Spleen (tissue), 11 donors: ENCODE data around the gene AFF1. TPM values are rescaled to one million over a fixed set of nuclear protein-coding genes. Genes with fewer than 3 reads are reported as not detected.
A peak's percentile ranks its signal among the peaks of the same experiment; 100 is the strongest.

ENCODE experiments used
- DNase-seq: peaks from one replicate; pipeline ENCODE4 v3.0.0-alpha.2; 2020
- H3K27ac ChIP-seq, 8 donors: fragments of 200-600 bp; sonication (generic) in 7 of 8; 1 replicate in 4 of 8; 2 replicates in 4 of 8; pipeline versions ENCODE4 v1.5.0 to v1.8.0; 2016 to 2021; ENCODE audit warnings: inconsistent platforms in 4 of 8, mild to moderate bottlenecking in 4 of 8, moderate library complexity in 1 of 8
- H3K27me3 ChIP-seq, 7 donors: fragments of 200-600 bp; sonication (generic) in 6 of 7; replicated peaks in 1 of 7; 1 replicate in 4 of 7; 2 replicates in 3 of 7; pipeline versions ENCODE4 v1.5.0 to v1.8.0; 2016 to 2021; ENCODE audit warnings: inconsistent platforms in 3 of 7, mild to moderate bottlenecking in 1 of 7
- H3K36me3 ChIP-seq, 6 donors: fragments of 200-600 bp; sonication (generic) in 5 of 6; 1 replicate in 4 of 6; 2 replicates in 2 of 6; pipeline versions ENCODE4 v1.5.0 to v1.8.0; 2016 to 2021; ENCODE audit warnings: inconsistent platforms in 2 of 6
- H3K4me1 ChIP-seq, 6 donors: fragments of 200-600 bp; sonication (generic) in 5 of 6; 1 replicate in 3 of 6; 2 replicates in 3 of 6; pipeline versions ENCODE4 v1.5.0 to v1.8.0; 2016 to 2021; ENCODE audit warnings: inconsistent platforms in 3 of 6
- H3K4me3 ChIP-seq, 8 donors: fragments of 200-600 bp; sonication (generic) in 7 of 8; 1 replicate in 4 of 8; 2 replicates in 4 of 8; pipeline versions ENCODE4 v1.5.0 to v1.8.0; 2016 to 2021; ENCODE audit warnings: inconsistent platforms in 4 of 8, mild to moderate bottlenecking in 4 of 8, moderate library complexity in 2 of 8
- H3K9me3 ChIP-seq, 8 donors: fragments of 200-600 bp; sonication (generic) in 7 of 8; 1 replicate in 4 of 8; 2 replicates in 4 of 8; pipeline versions ENCODE4 v1.5.0 to v1.8.0; 2016 to 2021; ENCODE audit warnings: inconsistent platforms in 4 of 8
- CTCF ChIP-seq, 11 experiments: fragments of 200-600 bp in 7 of 11; fragments of 450-650 bp in 4 of 11; sonication (generic) in 4 of 11; IDR thresholded peaks in 8 of 11; conservative IDR thresholded peaks in 3 of 11; 1 replicate in 7 of 11; 2 replicates in 4 of 11; pipeline versions ENCODE4 v1.4.0 to v1.8.0; 2016 to 2021; ENCODE audit warnings: antibody characterized with exemption in 11 of 11, inconsistent platforms in 4 of 11, mild to moderate bottlenecking in 1 of 11
- POLR2A ChIP-seq, 3 donors: fragments of 450-650 bp; IDR thresholded peaks; one replicate each; pipeline ENCODE4 v1.5.1; 2017; ENCODE audit warnings: antibody characterized with exemption in 3 of 3, mild to moderate bottlenecking in 1 of 3
- POLR2AphosphoS5 ChIP-seq, 3 donors: sonication (generic); formaldehyde crosslinking; IDR thresholded peaks; one replicate each; pipeline ENCODE4 v1.5.1; 2017; ENCODE audit warnings: antibody characterized with exemption in 3 of 3
- WGBS, 5 donors: extraction: QIAGEN DNeasy Blood & Tissue Kit in 3 of 5; methylation state at CpG; one replicate each; pipeline versions ENCODE4 v1.1.5 to v1.1.7; 2013 to 2018; 5-methylcytosine and 5-hydroxymethylcytosine counted together
- intact Hi-C: fragments of 100-400 bp; cut with DNase I; formaldehyde crosslinking; loops from one replicate; pipeline ENCODE4 v1.15.0; 2023; ENCODE audit warnings: low total_unique reads
- polyA plus RNA-seq, 3 donors: library from polyadenylated mRNA; stranded (reverse); fragments of 200-250 nt; gene quantifications; one replicate each; pipeline ENCODE4 v1.2.1, GENCODE V29; 2013
- total RNA-seq, 7 donors: library from RNA; depleted of rRNA in 3 of 7; stranded (reverse); fragments of >200 nt in 3 of 7; fragmentation: NEBNext Ultra II Directional in 4 of 7; extraction: Animal tissue kit (Norgen Biotek cat#: 25700) in 4 of 7; gene quantifications; one replicate each; pipeline versions ENCODE4 v1.1.0 to v1.2.1, GENCODE V29; 2016 to 2021
- donor health status: healthy with polysubstance abuse.
- donor health status: DM: no; HTN: no; CAD: no; lungs with moderate emphysema.
- donor health status: DM: no; HTN: no; CAD: no.
- donor health status: Bipolar disorder and iron deficiency.
- donor health status: healthy.
- donor health status: DM: no; HTN: no; CAD: no.
- donor health status: DM: yes; HTN: yes; CAD: no.

AFF1 gene
- total and polyA plus RNA-seq, 10 donors = 4.4 to 119 (median 80.8) TPM

- H3K9me3 ChIP-seq = no peaks in the 10 kb centered on the region
- WGBS, 5 donors = 29 to 39% (median 33%) methylated on average over 6 of the region's 6 CpGs
- peaks cover 0 to 38% (median 11%) of the 10 kb centered on the region in 6 donors for H3K36me3 ChIP-seq
- peak overlapping the region; percentile 17 to 85 (median 80) for H3K27ac ChIP-seq
- intact Hi-C loops = no loop called here
- H3K4me1 ChIP-seq = peaks cover 30 to 79% (median 65%) of the 10 kb centered on the region in 6 donors
- no peaks in the 10 kb centered on the region for H3K27me3 ChIP-seq
- DNase-seq = no peak
- TF ChIP-seq CTCF (IDR thresholded peaks at IDR 0.05 in 8 of 11, conservative IDR thresholded peaks at IDR 0.05 in 3 of 11) = no peak
- peak overlapping the region in 2 of 8 donors; percentile 2 to 17 for H3K4me3 ChIP-seq
These were observed 109.9 kb downstream of the AFF1 start for GRCh38 chr4:87044511-87045233.

GRCh38 chr4:87045234-87045558, 110.4 kb downstream of the AFF1 start:
- peaks cover 30 to 79% (median 68%) of the 10 kb centered on the region in 6 donors for H3K4me1 ChIP-seq
- DNase-seq = no peak
- intact Hi-C loops = no loop called here
- H3K9me3 ChIP-seq = no peaks in the 10 kb centered on the region
- no peak for TF ChIP-seq POLR2A (IDR thresholded peaks at IDR 0.05)
- no peak for TF ChIP-seq POLR2AphosphoS5 (IDR thresholded peaks at IDR 0.05)
- no peak for TF ChIP-seq CTCF (IDR thresholded peaks at IDR 0.05 in 8 of 11, conservative IDR thresholded peaks at IDR 0.05 in 3 of 11)
- H3K4me3 ChIP-seq = peak overlapping the region in 2 of 8 donors; percentile 2 to 17
- WGBS, 5 donors = 48 to 51% (median 50%) methylated on average over 6 of the region's 6 CpGs
- peak overlapping the region; percentile 17 to 85 (median 80) for H3K27ac ChIP-seq
- H3K36me3 ChIP-seq = peaks cover 0 to 40% (median 11%) of the 10 kb centered on the region in 6 donors
- H3K27me3 ChIP-seq = no peaks in the 10 kb centered on the region

GRCh38 chr4:87045659-87046058, 110.8 kb downstream of the AFF1 start:
- no peak for DNase-seq
- intact Hi-C loops = no loop called here

More at GRCh38 chr4:87045659-87046058, 110.8 kb downstream of the AFF1 start:
- TF ChIP-seq POLR2A (IDR thresholded peaks at IDR 0.05) (no peak), CTCF (IDR thresholded peaks at IDR 0.05 in 8 of 11, conservative IDR thresholded peaks at IDR 0.05 in 3 of 11) (no peak), POLR2AphosphoS5 (IDR thresholded peaks at IDR 0.05) (no peak)
- Histone ChIP-seq H3K36me3 (peaks cover 0 to 42% (median 11%) of the 10 kb centered on the region in 6 donors), H3K4me1 (peaks cover 30 to 82% (median 69%) of the 10 kb centered on the region in 6 donors), H3K9me3 (no peaks in the 10 kb centered on the region), H3K27me3 (no peaks in the 10 kb centered on the region), H3K27ac (peak overlapping the region; percentile 17 to 85 (median 80)), H3K4me3 (peak overlapping the region in 2 of 8 donors; percentile 2 to 17)
- 28 to 61% (median 36%) methylated on average over 3 of the region's 3 CpGs for WGBS, 5 donors
